Left lobe of liver (tissue), 2 donors: ENCODE data around the gene LRRC58. TPM values are rescaled to one million over a fixed set of nuclear protein-coding genes. Genes with fewer than 3 reads are reported as not detected.

Source experiments
- ATAC-seq: fragments of 200-7000 bp; cut with Tn5 transposase; one replicate; pipeline ENCODE4 v1.9.1; 2020; ENCODE audit warnings: mild to moderate bottlenecking, moderate library complexity
- DNase-seq: peaks from one replicate; pipeline ENCODE4 v3.0.0-alpha.2; 2020; ENCODE audit warnings: low spot score
- total RNA-seq: library from RNA; stranded (reverse); gene quantifications from one replicate; pipeline ENCODE4 v1.2.1, GENCODE V29; 2021
- donor health status: DM: no; HTN: no; CAD: no; lungs with moderate emphysema.
- donor health status: DM: no; HTN: yes; CAD: no.

LRRC58 gene
- total RNA-seq, 1 donor from 2014 or later: 9.2 TPM

- no peak for ATAC-seq
- DNase-seq: no peak
Measured at GRCh38 chr3:120281261-120281660, 67.9 kb downstream of the LRRC58 start.

DNA sequence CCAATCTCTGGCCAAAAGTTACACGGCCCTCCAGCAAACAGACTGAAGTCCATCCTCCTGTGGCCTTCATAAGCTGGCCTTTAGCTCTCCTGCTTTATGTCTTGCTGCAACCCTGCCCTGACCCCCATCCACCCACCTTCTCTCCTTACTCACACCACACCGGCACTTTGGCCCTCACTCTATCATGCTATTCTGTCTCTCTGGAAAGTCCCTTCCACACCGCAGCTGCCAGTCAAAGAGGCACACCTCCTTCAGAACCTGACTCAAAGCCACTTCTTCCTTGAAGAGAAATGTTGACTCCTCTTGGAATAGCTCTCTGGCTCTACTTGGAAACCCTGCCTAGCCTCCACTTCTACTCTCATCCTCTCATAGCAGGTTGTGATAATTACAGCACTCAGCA is 68.6 kb downstream of the LRRC58 start:
- DNase-seq (no peak), ATAC-seq (no peak)

DNA sequence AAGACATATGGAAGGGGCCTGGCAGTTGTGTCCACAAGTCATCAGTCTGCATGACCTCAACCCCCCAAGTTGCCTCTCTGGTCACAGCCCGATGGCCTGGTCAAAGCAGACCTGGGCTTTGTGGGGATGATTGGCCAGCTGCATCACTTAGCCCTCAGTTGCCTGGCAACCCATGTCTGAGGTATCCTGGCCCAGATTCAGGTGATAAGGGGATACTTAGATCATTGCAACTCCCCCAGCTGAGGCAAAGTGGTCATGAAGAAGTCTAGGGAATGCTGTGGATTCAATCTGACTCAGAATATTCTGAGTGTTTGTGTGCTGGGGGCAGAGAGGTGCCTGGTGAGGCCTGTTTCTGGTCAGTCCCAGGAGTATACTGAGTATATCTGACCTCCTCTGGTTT is 69.1 kb downstream of the LRRC58 start:
- no peak for DNase-seq
- ATAC-seq: no peak

- DNase-seq (no peak), ATAC-seq (no peak)
Measured at GRCh38 chr3:120276767-120277166, 72.4 kb downstream of the LRRC58 start.

DNA sequence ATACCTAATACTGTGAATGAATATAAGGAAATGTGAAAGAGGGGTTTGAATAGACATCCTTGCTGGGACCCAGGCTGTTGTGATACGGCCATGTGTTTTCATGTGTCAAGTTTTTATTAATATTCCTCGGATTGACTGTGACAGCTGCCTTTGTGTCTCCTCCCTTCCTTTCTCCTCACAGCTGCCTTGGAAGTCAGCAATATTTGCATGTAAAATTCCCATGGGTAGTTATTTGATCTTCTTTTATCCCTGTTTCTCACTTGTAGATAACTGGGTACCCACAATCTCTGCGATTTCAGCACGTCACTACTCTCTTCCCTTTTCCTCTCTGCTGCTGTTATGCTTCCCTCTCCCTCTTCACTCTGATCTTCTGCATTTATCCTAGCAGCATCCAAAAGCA is 73.5 kb downstream of the LRRC58 start:
- ATAC-seq (no peak), DNase-seq (no peak)

DNA sequence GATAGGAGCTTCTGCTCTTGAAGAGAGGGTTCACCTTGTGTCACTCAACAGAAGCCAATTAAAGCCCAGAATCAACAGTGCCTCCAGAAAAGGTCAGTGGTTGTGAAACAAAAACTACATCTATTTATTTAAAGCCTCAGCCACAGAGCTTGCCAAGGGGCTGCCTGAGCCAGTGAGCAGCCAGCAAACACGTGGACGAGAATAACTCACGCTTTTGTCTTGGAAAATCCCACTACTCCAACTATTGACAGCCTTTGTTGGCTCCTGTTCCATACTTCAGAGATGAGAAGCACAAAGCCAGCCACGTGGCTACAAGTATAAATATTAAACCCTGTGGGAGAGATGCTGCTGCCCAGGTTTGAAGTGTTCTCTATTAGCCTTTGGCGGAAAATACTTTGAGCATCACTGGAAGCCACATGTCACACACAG is 74.4 kb downstream of the LRRC58 start:
- DNase-seq (peak; percentile 87), ATAC-seq (peak; percentile 97)

Other genes with a start within 250 kb of the LRRC58 start
- gene GPR156, start 64.1 kb downstream of the LRRC58 start, total RNA-seq: not detected
- gene FSTL1, start 101.6 kb upstream of the LRRC58 start, total RNA-seq: 46.9 TPM
- 65.2 TPM for gene NDUFB4, start 247.0 kb upstream of the LRRC58 start, total RNA-seq